ENCODE measurements around the gene IL17REL. TPM values are rescaled to one million over a fixed set of nuclear protein-coding genes. Genes with fewer than 3 reads are reported as not detected.

IL17REL gene
- not detected in 2 replicates for total RNA-seq (2014; rRNA removed; shearing (Covaris generic))

GRCh38 chr22:50012211-50013181 lies at the start of gene IL17REL:
Gene IL17REL (minus strand): TSS chr22:50012765. CDS start chr22:50012646, 119 bp downstream.
- DNase-seq (ENCODE audit: low spot score) = no peak
- in situ Hi-C loops (cut with HindIII; ENCODE audit: low sequenced_read_pairs) = no loop called here

DNA sequence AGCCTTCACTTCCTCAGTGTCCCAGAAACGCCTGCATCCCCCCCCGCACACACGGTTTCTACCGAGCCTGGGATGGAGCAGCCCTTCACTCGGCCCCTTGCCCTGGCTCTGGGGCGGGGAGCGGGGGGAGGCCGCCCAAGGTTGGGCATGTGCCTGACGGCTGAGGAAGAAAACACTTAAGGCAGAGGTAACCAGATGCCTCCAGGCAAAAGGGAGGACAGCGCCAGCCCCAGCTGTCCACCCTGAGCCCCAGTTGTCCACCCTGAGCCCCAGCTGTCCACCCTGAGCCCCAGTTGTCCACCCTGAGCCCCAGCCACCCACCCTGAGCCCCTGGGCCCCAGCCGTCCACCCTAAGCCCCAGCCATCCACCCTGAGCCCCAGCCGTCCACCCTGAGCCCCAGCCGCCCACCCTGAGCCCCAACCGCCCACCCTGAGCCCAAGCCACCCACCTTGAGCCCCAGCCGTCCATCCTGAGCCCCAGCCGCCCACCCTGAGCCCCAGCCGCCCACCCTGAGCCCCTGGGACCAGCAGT lies 49.3 kb upstream of the IL17REL start:
- DNase-seq (ENCODE audit: low spot score) = no peak
- in situ Hi-C loops (cut with HindIII; ENCODE audit: low sequenced_read_pairs) = no loop called here

DNA sequence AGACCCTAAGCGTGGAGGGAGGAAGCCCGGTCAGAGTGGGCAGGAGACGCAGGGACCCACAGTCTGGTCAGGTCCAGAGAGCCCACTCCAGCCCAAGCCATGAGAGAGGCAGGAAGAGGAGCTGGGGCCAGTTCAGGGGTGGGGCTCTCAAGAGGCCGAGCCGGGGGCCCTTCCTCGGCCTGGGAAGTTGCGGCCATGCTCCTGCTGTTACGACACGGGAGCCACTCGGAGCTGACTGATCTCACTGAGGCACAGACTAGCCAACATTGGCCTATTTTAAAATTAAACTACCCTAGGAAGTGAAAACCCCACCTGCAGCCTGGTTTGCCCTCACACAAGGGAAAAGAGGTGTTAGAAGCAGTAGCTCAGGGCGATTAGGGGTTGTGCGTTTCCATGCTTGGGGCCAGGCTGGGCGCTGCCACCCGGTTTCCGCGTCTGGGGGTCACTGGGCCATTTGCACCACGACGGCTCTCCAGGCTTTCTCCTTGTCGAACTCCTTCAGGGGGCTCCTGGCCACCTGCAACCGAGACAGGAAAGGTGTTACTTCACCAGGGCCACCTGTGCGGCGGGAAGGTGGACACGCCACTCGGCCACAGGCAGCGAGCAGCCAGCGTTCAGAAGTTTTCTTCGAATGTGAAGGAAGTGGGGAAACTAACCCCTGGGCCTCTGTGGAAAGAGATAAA lies 48.7 kb upstream of the IL17REL start:
- in situ Hi-C loops (cut with HindIII; ENCODE audit: low sequenced_read_pairs) = no loop called here

DNA sequence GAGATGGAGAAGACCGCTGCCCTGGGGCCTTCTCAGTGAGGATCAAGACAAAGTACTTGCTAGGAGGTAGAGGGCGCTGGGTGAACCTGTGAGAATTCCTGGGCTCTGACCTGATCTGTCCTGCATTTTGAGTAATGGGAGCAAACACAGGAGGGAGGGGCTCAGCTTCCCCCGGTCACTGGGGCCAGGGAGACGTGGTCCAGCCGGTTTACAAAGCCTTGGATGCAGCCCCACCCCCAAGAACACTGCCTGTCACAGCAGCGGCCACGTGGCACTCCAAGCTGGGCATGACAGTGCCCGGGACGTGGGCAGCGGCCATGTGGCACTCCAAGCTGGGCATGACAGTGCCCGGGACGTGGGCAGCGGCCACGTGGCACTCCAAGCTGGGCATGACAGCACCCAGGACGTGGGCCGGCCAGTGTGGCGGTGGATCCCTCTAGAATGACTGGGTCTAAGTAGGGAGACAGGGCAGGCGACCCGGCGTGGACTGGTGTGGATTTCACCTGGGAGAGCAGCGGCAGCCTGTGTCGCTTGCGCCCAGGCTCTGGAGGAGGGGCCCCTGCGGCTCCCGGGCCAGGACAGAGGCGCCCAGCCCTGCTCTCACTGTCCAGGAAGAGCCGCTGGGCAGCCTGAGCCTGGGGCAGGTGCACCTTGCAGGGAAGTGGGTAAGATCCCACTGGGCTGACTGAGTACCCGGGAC lies 48.0 kb upstream of the IL17REL start:
- DNase-seq (ENCODE audit: low spot score) = no peak
- in situ Hi-C loops (cut with HindIII; ENCODE audit: low sequenced_read_pairs) = no loop called here

More for the DNA sequence above, 48.7 kb upstream of the IL17REL start:
- no peak for DNase-seq (ENCODE audit: low spot score)

DNA sequence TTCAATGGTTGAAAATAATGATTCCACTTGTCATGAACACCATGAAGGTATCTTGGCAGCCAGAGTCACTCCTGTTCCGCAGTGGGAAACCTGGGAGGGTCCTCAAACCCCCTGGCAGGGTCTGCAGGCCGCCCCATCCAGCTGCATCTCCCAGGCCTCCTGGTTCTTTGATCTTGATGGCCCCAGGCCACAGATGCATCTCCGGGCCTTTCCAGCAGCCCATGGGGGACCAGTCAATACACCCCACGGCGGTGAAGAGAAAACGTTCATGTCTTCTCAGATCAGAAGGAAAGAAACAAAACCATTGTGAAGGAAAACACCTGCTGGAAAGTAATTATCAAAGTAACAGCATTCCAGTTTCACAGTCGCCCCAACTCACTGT lies 47.3 kb upstream of the IL17REL start:
- no peak for DNase-seq (ENCODE audit: low spot score)
- in situ Hi-C loops (cut with HindIII; ENCODE audit: low sequenced_read_pairs) = no loop called here

DNA sequence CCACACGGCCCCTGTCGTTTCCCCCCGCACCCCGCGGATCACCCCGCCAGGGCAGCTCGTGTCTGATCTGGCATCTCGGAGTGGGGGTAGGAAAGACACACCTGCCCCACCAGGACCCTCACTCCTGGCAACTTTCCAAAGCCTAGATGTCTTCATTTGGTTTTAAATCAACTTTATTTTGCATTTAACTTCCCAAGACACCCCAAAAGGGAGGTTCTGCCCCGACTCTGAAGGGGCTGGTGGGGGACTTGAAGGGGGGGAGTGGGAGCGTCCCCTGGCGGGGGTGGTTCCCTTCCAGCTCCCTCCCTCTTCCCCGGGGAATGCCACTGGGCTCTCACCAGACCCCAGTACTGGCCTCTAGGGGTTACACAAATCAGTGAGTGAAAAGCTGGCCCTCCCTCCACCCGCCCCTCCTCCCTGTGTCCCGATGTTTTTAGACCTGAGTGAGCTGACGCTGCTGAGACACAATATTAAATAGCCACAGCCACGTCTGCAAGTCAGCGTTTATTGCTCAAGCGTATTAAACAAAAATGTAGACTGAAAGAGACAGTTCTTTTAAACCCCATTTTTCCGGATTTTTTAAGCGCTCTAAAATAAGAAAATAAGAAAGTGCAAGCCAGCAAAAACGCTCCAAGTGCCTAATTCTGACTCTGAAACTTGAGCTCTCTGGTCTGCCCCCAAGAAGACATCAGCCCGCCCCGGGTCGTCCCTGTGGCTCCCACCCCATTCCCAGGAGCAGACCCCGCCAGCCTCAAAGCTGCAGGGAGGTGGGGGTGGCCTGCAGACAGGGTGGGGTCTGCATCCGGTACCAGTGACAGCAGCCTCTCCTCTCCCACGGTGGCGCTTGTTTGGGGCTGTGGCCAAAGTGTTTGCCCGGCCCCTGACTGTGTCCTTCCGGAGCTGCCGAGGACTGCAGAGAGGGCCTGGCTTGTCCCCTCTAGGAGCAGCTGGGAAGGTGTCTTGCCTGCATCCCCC lies 46.6 kb upstream of the IL17REL start:
- peak; percentile 6 for DNase-seq (ENCODE audit: low spot score)
- in situ Hi-C loops (cut with HindIII; ENCODE audit: low sequenced_read_pairs) = no loop called here

DNA sequence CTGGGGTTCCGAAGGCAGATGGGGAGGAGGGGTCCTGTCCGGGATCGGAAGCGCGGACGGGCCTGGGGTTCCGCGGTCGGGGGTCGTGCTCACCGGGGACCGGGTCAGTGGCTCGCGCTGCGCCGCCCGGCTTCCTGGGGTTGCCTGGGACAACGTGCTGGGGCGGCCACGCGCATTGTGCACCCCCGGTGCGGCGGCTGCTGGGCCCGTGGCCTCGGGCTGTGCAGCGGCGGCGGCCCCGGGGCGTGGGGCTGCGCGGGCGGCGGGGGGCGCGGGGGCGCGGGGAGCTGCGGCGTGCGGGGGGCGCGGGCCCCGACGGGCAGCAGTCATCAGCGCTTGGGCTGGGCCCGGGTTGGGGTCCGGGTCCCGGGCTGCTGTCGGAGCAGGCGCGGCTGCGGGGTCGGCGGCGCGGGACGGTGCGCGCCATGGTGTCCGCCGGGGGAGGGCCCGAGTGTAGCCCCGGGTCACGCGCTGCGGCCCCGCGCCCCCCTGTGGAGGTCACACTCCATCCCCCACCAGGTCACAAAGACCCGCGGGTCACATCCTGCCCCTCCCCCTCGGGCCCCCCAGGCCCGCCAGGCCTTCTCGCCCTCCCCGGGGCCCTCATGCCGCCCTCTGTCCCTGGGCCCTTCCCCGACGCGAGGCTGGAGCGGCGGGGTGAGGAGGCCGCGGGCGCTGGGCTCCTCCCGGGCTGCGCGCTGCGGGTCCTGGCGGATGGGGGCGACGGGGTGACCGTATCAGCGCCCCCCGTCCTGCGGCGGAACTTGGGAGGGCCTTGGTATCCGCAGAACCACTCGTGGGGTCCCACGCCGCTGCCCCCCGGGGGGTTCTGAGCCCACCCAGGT lies 45.7 kb upstream of the IL17REL start, which contains the start of gene TTLL8:
TSS of gene TTLL8 (minus strand) at position 238 of the 845 bp plus-strand sequence.
- DNase-seq (ENCODE audit: low spot score) = no peak
- in situ Hi-C loops (cut with HindIII; ENCODE audit: low sequenced_read_pairs) = no loop called here

- DNase-seq (ENCODE audit: low spot score) = no peak
- in situ Hi-C loops (cut with HindIII; ENCODE audit: low sequenced_read_pairs) = no loop called here
These were observed 44.9 kb upstream of the IL17REL start for GRCh38 chr22:50057278-50058060.

DNA sequence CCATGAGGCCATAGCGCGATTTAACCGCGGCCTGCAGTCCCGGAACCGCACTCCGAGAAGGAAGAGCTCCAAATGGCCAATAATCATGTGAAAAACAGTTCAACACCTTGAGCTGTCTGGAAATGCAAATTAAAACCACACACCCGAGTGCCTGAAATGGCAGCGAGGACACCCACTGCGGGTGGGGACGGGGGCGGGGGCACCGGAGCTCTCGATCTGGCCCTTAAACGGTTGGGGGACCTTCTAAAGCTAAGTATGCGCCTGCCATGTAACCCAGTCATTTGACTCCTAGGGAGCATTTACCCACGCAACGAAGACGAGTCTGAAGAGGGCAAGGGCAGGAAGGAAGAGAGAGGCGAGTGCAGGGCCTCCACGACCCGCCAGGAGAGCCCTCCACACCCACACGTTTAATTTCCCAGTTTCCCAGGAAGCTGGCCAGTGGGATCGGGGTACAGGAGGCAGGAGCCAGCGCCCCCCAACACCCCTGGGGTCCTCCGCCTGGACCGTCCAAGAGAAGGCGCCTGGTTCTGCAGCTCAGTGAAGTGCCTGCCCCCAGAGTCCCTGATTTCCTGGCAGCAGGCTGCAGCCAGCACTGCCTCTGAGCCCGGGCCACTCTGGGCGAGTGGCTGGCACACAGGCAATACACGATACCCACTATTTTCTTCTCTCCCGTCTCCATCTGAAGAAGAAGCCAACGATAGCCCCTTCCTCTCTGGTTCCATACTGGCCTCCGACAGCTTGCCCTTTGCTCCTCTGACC lies 43.8 kb upstream of the IL17REL start:
- in situ Hi-C loops (cut with HindIII; ENCODE audit: low sequenced_read_pairs) = no loop called here
- no peak for DNase-seq (ENCODE audit: low spot score)

- in situ Hi-C loops (cut with HindIII; ENCODE audit: low sequenced_read_pairs) = no loop called here
- DNase-seq (ENCODE audit: low spot score) = no peak
These were observed 41.3 kb upstream of the IL17REL start for GRCh38 chr22:50053861-50054260.

DNA sequence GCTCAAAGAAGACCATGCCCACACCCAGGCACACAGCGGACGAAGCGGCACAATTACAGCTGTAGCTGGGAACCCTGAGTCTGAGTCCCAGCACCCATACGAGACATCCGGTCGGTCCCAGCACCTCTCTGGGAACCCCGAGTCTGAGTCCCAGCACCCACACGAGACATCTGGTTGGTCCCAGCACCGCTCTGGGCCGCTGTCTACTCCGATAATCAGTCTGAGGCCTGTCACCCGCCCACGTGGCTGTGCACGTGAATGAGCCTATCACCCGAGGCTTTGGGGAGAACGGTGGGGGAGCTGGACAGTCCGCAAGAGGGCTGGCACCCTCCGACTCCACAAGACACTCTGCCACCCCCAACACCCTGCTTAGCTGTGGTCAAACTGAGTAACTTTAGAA lies 39.4 kb upstream of the IL17REL start:
- in situ Hi-C loops (cut with HindIII; ENCODE audit: low sequenced_read_pairs) = no loop called here
- no peak for DNase-seq (ENCODE audit: low spot score)

- no peak for DNase-seq (ENCODE audit: low spot score)
- in situ Hi-C loops (cut with HindIII; ENCODE audit: low sequenced_read_pairs) = no loop called here
These were observed 37.0 kb upstream of the IL17REL start for GRCh38 chr22:50049299-50050195.

GRCh38 chr22:50048836-50049235 lies 36.3 kb upstream of the IL17REL start:
- in situ Hi-C loops (cut with HindIII; ENCODE audit: low sequenced_read_pairs) = no loop called here
- DNase-seq (ENCODE audit: low spot score) = no peak

DNA sequence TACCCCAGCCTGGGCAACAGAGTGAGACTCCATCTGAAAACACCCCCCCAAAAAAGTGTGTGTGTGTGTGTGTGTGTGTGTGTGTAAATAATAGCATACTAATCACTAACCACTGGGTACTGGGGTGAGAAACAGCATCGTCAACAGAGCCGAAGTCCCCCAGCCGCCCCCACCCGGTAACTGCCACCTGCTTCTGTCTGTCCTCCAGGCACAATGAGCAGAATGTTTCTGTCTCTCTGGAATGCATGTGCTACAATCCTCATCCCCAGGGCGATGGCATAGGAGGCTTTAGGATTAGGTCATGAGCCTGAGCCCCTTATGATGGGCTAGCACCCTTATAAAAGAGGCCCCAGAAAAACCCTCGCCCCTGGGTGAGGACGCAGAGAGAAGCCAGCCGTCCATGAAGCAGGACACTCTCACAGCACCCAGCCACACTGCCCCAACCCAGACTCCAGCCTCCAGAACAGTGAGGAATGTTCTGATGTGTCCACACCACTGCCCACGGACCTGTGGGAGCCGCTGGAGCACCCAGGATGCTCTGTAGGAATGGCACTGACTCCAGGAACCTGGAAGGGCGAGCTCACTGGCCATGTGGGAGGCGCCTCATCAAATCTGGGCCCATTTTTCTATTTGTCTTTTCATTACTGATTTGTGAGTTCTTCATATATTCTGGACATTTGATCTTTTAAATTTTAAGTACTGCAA lies 35.6 kb upstream of the IL17REL start:
- no peak for DNase-seq (ENCODE audit: low spot score)
- in situ Hi-C loops (cut with HindIII; ENCODE audit: low sequenced_read_pairs) = no loop called here

- DNase-seq (ENCODE audit: low spot score) = no peak
- in situ Hi-C loops (cut with HindIII; ENCODE audit: low sequenced_read_pairs) = no loop called here
These were observed 34.8 kb upstream of the IL17REL start for GRCh38 chr22:50047346-50047745.
